Measurements from ENCODE around the gene FZR1.

The FZR1 gene

DNA sequence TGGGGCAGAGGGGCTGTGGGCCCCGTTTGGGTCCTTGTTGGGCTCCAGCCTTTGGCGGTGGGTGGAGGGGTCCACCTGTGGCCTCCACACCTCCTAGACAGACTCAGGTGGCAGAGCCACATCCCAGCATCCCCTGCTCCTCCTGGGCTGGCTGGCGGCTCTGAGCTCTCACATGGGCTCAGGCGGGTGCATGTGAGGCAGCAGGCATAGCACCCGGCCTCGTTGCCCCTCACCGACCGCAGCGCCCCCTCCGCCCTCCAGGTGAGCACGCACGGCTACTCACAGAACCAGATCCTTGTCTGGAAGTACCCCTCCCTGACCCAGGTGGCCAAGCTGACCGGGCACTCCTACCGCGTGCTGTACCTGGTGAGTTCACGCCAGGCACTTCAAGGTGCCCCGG is 26.9 kb downstream of the FZR1 start:
- DNase-seq = no peak

- DNase-seq = no peak
Observed at GRCh38 chr19:3533563-3534216, 27.6 kb downstream of the FZR1 start.

DNA sequence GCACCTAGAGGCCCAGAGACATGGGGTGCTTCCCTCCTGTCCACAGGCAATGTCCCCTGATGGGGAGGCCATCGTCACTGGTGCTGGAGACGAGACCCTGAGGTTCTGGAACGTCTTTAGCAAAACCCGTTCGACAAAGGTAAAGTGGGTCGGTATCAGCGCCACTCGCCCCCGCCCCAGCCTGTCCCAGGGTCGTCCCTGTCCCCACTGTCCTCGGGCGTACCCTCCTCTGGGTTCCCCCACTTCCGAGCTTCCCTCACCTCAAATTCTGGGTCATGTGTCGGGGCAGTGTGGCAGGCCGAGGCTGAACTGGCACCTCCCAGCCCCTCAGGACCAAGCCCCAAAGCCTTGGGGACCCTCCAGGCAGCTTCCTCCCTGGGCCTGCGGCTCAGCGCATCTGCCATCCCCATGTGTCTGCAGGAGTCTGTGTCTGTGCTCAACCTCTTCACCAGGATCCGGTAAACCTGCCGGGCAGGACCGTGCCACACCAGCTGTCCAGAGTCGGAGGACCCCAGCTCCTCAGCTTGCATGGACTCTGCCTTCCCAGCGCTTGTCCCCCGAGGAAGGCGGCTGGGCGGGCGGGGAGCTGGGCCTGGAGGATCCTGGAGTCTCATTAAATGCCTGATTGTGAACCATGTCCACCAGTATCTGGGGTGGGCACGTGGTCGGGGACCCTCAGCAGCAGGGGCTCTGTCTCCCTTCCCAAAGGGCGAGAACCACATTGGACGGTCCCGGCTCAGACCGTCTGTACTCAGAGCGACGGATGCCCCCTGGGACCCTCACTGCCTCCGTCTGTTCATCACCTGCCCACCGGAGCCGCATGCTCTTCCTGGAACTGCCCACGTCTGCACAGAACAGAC is 28.5 kb downstream of the FZR1 start:
- DNase-seq = no peak

DNA sequence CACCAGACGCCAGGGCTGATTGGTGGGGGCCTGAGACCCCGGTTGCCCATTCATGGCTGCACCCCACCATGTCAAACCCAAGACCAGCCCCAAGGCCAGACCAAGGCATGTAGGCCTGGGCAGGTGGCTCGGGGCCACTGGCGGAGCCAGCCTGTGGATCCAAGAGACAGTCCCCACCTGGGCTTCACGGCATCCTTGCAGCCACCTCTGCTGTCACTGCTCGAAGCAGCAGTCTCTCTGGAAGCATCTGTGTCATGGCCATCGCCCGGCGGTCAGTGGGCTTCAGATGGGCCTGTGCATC is 29.1 kb downstream of the FZR1 start:
- no peak for DNase-seq

GRCh38 chr19:3535563-3535965 is 29.5 kb downstream of the FZR1 start:
- no peak for DNase-seq

GRCh38 chr19:3535981-3536380 is 29.9 kb downstream of the FZR1 start:
- no peak for DNase-seq

DNA sequence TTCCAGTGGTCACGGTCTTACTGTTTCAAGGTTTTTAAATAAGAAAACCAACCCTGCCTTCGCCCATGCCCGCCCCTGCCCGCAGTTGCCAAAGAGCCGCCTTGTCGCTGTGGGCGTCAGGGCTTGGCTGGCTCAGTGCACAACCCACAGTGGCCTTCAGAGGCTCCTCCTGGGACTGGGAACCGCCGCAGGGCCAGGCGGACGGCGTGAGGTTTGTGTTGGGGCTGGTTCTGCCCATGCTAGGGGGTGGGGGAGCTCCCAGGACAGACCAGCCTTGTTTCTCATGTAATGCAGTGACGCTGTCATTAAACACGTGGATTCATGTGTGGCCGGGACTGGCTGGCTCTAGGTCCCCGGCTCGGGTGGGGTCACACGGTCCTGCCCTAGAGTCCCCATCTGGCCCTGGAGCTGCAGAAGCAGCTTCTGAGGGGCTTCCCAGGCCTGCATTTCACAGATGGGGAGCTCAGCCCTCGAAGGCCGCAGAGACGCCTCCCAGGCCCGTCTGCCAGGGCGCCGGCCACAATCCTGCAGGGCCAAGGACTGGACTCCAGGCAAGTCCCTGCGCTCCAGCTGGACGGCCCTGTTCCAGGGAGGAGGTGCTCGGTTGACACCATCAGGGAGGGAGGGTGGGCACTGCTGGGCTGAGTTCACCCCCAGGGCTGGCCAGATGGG is 30.5 kb downstream of the FZR1 start:
- DNase-seq = peak in 1 of 2 donors; percentile 43

DNA sequence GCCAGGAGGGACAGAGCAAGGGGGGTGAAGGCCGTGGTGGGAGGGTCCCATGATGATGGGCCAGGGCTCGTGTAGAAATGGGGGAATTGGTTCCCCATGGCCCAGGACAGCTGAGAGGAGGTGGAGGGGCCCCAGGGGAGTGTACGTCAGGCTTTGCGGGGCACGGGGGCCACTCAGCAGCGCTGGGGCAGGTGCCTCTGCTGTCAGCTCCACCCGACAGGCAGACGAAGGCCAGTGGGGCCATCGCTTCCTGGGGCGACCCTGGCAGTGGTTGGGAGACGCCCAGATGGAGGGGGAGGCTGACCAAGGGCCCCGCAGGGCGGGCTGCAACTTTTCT is 31.0 kb downstream of the FZR1 start:
- DNase-seq = no peak

- DNase-seq = no peak
Observed at GRCh38 chr19:3537438-3538240, 31.5 kb downstream of the FZR1 start.

DNA sequence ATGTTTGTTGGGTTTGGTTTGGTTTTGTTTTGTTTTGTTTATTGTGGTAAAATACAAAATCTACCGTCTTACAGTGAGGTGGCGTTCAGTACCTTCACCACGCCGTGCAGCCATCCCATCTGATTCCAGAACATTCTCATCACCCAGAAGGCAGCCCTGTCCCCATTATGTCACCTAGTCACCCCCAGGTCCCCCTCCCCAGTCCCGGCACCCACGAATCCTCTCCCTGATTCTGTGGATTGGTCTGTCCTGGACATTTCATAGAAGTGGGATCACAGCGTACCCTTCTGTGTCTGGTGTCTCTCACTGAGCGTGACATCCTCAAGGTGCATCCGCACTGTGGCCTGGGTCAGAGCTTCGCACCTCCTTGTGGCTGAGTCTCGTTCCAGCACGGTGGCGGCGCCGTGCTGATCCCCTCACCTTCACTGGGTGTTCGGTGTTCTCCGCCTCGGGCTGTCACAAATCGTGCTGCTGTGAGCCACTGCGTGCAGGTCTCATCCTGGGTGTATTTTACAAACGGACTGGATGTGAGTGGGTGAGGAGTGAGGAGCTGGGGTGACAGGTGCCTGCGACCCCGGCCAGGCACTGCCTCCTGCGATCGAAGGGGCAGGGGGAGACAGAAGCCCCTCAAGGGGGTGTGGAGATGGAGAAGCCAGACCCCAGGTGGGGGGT is 32.3 kb downstream of the FZR1 start:
- DNase-seq = no peak

DNA sequence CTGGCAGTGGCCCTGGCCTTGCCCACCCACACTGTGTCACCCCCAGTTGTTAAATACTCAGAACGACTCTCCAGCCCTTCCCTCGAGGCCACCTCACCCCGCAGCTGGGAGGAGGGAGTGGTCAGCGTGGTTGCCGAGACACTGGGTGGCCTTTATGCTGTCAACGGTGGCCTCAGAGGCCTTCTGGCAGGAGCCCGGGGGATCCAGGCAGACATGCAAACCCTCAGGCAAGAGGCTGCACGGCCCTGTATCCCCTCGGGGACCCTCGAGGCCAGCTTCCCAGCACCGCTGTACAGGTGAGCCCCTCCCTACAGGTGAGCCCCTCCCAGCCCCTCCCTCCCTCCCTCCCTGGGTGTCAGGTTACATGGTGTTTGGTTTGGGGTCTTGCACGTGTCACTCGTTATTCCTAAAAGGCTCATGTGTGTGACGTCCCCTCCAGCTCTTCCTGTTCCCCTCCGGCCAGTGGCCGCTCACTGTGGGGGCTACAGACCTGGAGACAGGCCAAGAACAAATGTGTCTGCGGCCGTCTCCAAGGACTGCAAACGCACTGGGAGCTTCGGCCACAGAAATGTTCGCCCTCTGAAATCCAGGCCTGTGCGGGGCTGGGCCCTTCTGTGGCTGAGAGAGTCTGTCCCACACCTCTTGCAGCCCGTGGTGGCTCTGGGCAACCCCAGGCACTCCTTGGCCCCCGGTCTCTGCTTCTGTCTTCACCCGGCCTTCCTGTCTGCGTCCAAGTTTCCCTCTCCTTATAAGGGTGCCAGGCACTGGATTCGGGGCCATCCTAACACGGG is 33.0 kb downstream of the FZR1 start, which contains the start of gene TEKTIP1:
TEKTIP1 (plus strand) TSS at position 210 of the 791 bp plus-strand sequence; CDS start at position 214, 4 bp downstream.
- DNase-seq = no peak

DNA sequence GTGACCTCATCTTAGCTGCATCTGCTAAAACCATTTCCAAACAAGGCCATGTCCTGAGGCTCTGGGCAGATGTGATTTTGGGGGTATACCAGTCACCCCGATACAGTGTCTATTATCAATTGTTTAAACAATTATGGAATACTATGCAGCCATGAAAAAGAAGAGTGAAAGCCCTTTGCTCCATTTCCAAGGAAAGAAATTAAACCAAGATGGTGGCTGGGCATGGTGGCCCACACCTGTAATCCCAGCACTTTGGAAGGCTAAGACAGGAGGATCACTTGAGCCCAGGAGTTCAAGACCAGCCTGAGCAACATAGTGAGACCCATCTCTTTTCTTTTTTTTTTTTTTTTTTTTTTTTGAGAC is 33.6 kb downstream of the FZR1 start:
- DNase-seq = no peak

DNA sequence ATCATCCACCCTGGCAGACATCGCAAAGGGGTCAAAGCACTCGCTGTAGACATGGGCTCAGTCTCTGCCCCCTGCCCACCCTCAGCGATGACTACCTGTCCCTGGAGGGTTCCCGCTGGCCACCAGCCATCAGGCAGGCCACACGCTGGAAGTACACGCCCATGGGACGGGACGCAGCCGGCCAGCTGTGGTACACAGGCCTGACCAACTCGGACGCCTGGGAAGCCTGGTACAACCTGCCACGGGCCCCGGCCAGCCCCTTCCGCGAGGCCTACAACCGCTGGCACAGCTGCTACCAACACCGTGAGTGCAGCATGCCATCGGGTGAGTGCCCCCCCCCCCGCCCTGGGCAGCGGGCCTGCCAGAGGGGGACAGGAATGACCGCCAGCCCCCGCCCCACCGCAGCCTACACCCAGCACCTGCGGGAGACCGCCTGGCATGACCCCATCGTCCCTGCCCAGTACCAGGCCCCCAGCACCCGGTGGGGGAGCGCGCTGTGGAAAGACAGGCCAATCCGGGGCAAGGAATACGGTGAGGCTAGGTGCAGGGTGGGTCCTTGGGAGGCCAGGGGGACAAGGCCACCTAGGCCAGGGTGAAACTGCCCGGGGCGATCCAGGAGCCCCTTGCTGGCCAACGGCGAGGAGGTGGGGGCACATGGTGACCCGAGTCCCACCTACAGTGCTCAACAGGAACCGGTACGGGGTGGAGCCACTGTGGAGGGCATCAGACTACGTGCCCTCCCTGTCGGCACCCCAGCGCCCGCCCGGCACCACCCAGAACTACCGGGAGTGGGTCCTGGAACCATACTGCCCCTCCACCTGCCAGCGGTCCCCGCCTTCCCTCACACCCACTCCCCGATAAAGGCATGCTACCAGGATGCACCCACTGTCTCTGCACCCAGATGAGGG is 37.3 kb downstream of the FZR1 start:
- DNase-seq = no peak

DNA sequence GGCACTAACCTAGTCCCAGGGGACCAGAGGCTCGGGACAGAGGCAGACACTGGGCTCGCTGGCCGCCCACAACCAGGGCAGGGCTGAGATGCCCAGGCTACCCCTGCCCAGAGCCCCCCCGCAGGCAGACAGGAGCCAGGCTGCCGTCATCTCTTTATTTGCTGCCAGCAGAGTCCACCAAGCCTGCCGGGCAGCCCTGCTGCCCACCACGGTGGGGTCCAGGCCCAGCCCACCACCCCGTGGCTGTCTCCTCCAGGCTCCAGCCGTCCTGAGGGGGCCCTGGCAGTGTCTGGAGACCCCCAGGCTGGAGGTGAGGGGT is 37.9 kb downstream of the FZR1 start:
- no peak for DNase-seq

DNA sequence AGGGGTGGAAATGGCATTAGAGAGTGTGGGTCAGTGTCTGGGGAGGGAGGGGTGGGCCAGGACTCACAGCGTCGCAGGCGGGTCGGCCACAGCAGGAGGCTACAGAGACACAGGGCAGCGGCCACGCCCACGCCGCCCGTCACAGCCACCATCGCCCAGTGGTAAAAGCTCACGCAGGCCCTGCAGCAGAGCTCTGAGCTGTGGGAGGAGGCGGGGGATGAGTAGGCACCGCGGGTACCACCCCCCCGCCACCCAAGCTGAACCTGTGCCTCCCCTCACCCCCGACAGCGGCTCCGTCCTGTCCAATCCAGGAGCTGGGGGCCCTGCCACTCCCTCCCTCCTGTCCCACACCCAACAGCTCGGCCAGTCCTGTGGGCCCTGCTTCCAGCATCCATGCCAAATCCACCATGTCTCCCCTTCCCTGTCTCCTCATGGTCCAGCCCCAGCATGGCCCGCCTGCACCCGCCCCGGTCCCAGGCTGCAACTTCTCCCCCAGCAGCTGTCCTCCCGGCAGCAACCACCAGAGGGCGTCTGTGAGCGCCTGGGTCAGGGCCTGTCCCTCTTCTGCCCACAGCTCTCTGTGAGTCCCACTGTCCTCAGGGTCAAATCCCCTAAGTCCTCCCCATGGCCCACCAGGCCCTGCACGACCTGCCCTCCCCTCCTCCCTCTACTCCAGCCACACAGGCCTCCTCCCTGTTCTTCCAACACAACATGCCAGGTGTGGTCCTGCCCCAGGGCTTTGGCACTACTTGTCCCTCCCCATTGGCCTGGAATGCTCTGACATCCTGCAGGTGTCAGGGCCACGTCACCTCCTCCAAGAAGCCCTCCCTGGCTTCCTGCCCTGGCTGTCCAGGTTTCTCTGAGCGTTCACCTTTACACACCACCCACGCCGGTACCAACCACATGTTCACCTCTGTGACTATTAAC is 38.9 kb downstream of the FZR1 start:
- peak; percentile 33 to 91 for DNase-seq

GRCh38 chr19:3545669-3546034 is 39.5 kb downstream of the FZR1 start:
- no peak for DNase-seq

- no peak for DNase-seq
Observed at GRCh38 chr19:3546119-3546518, 40.0 kb downstream of the FZR1 start.

GRCh38 chr19:3547301-3547731 is 41.2 kb downstream of the FZR1 start:
- DNase-seq = peak in 1 of 2 donors; percentile 31

- no peak for DNase-seq
Observed at GRCh38 chr19:3547767-3548282, 41.7 kb downstream of the FZR1 start.

DNA sequence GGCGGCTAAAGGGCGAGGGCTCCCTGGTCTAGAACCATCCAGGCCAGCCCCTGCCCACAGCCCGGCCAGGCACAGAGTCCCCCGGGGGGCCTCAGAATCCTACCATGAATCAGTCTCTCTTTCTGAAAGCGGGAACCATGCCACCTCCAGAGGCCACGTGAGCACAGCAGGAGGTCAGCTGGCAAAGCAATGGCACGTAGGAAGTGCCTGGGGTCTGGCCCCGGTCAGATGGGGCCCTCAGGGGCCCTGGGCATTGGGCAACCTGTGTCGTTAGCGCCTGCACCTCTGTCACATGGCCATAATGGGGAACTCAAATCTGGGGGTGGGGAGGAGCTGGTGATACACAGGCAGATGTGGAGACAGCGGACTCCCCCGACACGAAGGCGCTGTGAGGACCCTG is 42.5 kb downstream of the FZR1 start:
- peak; percentile 75 to 92 for DNase-seq
